VCaP (cell line): Measurements from ENCODE around the gene ABHD6.

Source experiments
- H3K27ac ChIP-seq: fragments of 450-650 bp; 2 replicates; pipeline ENCODE4 v1.5.1; 2017
- TF ChIP-seq, protein P1 (sequence below): fragments of 450-650 bp; conservative IDR thresholded peaks from 2 replicates; pipeline ENCODE4 v1.5.1; 2017; ENCODE audit warnings: mild to moderate bottlenecking, moderate library complexity

Gene ABHD6

DNA sequence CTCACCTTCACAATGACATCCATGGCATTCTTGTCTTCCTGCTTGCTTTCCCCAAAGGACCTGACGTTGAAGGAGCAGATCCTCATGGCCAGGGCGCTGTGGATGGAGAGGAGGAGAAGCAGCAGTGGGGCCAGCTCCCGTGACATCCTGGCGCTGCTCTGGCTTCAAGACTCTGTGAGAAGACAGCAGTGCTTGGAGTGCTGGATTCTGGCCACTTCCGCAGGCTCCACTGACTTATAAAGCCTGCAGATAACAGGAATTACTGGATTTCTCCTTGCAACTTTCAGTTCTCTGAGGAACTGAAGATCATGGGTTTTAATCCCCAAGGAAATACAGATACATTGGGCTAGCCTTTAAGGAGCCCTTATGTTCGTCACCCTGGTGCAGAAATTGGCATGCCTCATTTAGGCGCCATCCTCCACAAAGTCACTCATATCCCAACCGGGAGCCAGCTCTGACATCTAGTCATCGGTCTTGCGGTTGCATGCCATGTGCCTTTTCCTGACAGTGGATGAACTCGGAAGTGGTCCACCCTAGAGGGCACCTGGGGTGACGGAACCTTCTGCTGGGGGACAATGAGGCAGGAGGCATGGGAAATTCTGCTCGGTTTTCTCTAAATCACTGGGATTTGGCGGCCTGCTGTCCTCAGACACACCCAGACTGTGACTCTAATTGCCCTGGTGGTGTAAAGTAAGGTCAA, 26.7 kb upstream of the ABHD6 start, which contains the start of gene DNASE1L3:
DNASE1L3 (minus strand) TSS at position 212 of the 700 bp plus-strand sequence; CDS start at position 146, 66 bp downstream.
- TF ChIP-seq, protein P1, sequence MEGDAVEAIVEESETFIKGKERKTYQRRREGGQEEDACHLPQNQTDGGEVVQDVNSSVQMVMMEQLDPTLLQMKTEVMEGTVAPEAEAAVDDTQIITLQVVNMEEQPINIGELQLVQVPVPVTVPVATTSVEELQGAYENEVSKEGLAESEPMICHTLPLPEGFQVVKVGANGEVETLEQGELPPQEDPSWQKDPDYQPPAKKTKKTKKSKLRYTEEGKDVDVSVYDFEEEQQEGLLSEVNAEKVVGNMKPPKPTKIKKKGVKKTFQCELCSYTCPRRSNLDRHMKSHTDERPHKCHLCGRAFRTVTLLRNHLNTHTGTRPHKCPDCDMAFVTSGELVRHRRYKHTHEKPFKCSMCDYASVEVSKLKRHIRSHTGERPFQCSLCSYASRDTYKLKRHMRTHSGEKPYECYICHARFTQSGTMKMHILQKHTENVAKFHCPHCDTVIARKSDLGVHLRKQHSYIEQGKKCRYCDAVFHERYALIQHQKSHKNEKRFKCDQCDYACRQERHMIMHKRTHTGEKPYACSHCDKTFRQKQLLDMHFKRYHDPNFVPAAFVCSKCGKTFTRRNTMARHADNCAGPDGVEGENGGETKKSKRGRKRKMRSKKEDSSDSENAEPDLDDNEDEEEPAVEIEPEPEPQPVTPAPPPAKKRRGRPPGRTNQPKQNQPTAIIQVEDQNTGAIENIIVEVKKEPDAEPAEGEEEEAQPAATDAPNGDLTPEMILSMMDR: no peak
- H3K27ac ChIP-seq: peak within 1 kb of the TSS; percentile 42; the same call in 1 of the 2 replicates

DNA sequence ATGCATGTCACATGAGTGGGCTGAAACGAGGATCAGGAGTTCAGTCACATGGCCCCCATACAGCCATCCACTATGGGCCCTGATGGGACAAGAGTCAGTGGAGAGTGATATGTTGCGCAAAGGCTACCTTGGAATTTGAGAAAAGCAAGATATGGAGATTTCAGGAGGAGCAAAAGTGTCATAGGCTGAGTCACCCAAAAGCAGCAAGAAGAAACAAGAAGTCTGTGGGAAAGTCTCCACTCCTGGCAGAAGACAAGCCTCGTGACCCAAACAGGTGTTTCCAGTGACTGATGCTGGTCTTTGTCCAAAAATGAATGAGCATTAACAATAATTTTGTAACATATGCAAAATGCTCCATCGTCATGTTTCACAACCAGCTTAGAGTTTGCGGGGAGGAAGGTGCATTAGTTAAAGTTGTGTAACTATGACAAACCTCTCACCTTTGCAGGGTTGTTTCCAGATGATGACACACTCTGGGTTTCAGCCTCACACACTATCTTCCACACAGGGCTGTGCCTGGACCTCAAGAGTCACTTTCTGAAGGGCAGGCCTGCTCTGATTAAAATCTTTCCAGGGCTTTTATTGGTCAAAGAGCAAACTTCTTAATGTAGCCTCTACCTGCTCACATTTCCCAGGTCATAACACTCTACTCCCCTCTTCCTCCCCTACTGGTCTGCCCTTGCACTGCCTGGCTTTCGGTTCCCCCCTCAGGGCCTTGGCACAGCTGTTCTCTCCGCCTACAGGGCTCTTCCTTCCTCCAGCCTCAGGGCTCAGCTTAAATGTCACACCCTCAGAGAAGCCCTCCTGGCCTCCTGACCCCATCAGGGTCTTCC, 22.9 kb upstream of the ABHD6 start:
- TF ChIP-seq, protein P1: no peak
- peak overlapping the region; percentile 21; the same call in 1 of the 2 replicates for H3K27ac ChIP-seq

DNA sequence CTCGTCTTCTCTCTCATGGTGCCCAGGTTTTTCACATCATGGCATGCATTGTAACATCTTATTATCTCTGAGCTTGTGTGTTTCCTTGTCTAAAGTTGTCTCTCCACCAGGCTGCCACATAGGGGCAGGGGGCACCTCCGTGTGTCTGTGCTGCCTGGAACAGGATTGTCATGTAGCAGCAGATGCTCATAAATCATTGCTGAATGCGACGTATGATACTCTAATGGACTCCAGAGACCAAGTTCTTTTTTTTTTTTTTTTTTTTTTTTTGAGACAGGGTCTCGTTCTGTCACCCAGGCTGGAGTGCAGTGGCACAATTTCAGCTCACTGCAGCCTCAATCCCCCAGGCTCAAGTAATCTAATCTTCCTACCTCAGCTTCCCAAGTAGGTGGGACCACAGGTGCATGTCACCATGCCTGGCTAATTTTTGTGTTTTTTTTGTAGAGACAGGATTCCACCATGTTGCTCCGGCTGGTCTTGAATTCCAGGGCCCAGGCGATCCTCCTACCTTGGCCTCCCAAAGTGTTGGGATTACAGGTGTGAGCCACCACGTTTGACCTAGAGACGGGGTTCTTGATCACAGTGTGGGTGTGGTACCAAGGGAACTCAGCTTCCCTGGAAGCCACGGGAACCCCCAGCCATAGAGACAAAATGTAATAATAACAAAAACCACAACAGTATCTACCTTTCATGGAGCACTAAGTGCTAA, 22.1 kb upstream of the ABHD6 start:
- H3K27ac ChIP-seq: peak overlapping the region; percentile 21; the same call in 1 of the 2 replicates
- TF ChIP-seq, protein P1: no peak

DNA sequence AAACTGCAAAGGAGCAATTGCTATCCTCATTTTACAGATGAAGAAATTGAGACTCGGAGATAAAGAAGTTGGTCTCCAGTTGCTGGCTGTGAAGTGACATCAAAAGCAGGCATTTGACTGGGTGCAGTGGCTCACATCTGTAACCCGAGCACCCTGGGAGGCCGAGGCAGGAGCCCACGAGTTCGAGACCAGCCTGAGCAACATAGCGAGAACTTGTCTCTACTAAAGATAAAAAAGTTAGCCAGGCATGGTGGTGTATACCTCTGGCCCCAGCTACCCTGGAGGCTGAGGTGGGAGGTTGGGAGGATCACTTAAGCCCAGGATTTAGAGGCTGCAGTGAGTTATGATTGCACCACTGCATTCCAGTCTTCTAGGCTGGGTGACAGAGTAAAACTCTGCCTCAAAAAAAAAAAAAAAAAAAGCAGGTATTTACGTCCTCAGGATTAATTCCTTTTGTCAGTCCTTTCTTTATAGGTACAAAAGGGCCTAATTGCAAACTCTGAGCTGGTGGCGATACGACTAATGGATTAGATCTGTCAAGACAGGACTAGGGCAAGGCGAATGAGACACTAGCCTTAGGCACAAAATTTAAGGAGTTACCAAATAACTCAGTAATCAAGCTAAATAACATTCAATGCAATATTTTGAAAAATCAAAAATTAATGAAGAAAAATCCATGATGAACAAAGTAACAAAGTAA, 20.9 kb upstream of the ABHD6 start:
- peak overlapping the region; percentile 41 for H3K27ac ChIP-seq
- TF ChIP-seq, protein P1: no peak

DNA sequence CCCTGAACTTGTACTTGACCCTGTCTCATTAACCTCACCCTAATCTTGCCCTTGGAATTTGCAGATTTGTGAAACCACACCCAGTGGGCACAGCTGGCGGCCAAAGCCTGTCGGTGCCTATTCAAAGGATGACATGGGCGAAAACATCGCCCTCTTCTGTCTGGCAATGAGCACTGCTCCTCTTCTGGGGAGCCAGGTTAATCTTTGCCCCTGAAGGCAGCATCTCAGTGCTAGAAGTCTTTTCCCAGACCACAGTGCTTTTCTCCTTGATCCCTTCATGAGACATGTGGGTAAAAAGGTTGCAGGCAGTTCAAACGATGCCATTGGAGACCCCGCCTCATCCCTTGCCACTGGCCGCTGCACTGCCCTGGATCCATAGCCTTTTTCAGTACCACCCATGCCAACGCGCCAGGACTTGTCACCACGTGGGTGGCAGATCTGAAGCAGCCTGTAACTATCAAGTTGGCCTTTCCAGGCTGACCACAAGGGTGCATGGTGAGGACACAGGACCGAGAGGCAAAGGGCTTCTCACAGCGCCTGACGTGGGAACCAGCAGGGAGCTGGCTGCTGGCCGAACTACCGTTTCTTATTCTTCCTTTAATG, 20.3 kb upstream of the ABHD6 start:
- peak overlapping the region; percentile 41 for H3K27ac ChIP-seq

DNA sequence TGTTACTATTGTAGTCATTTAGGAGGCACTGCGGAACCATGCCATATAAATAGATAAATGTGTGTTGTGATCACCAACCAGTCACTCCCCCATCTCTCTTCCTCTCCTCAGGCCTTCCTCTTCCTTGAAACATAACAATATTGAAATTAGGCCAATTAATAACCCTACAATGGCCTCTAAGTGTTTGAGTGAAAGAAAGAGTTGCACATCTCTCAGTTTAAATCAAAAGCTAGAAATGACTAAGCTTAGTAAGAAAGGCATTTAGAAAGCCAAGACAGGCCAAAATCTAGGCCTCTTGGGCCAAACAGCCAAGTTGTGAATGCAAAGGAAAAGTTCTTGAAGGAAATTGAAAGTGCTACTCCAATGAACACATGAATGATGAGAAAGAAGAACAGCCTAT, 18.7 kb upstream of the ABHD6 start:
- TF ChIP-seq, protein P1: no peak
- H3K27ac ChIP-seq: no peak overlapping the region

More for the DNA sequence above, 20.3 kb upstream of the ABHD6 start:
- TF ChIP-seq, protein P1: peak; percentile 93
